Activated CD4-positive, alpha-beta T cell treated with anti-CD3 and anti-CD28 coated beads for 48 hours (primary cell): Measurements from ENCODE around the gene N4BP2.

Source experiments
- DNase-seq: peaks from one replicate; pipeline ENCODE4 v3.0.0-alpha.2; 2020

Gene N4BP2

GRCh38 chr4:40164459-40164858, 107.8 kb downstream of the N4BP2 start:
- DNase-seq, result no peak

GRCh38 chr4:40165916-40166315, 109.3 kb downstream of the N4BP2 start:
- no peak for DNase-seq

- no peak for DNase-seq
Measured at GRCh38 chr4:40168070-40168469, 111.4 kb downstream of the N4BP2 start.

GRCh38 chr4:40170588-40170987, 113.9 kb downstream of the N4BP2 start:
- no peak for DNase-seq

- DNase-seq, result no peak
Measured at GRCh38 chr4:40173470-40173875, 116.8 kb downstream of the N4BP2 start.

GRCh38 chr4:40176602-40177001, 120.0 kb downstream of the N4BP2 start:
- DNase-seq, result no peak

- no peak for DNase-seq
Measured at GRCh38 chr4:40177591-40177990, 120.9 kb downstream of the N4BP2 start.

GRCh38 chr4:40178672-40179071, 122.0 kb downstream of the N4BP2 start:
- no peak for DNase-seq

GRCh38 chr4:40179360-40179759, 122.7 kb downstream of the N4BP2 start:
- DNase-seq, result no peak

- DNase-seq, result no peak
Measured at GRCh38 chr4:40180356-40180755, 123.7 kb downstream of the N4BP2 start.

GRCh38 chr4:40182001-40182400, 125.4 kb downstream of the N4BP2 start:
- no peak for DNase-seq

- DNase-seq, result no peak
Measured at GRCh38 chr4:40182954-40183353, 126.3 kb downstream of the N4BP2 start.

GRCh38 chr4:40183615-40184411, 127.2 kb downstream of the N4BP2 start:
- DNase-seq, result no peak

- DNase-seq, result no peak
Measured at GRCh38 chr4:40185830-40186664, 129.4 kb downstream of the N4BP2 start.

- DNase-seq, result no peak
Measured at GRCh38 chr4:40186665-40187014, 130.0 kb downstream of the N4BP2 start.

GRCh38 chr4:40187386-40187906, 130.8 kb downstream of the N4BP2 start:
- peak; percentile 53 for DNase-seq

GRCh38 chr4:40190019-40190418, 133.4 kb downstream of the N4BP2 start:
- DNase-seq, result no peak

GRCh38 chr4:40190465-40190864, 133.8 kb downstream of the N4BP2 start:
- no peak for DNase-seq

GRCh38 chr4:40190880-40191815, 134.5 kb downstream of the N4BP2 start:
- no peak for DNase-seq

GRCh38 chr4:40192114-40193015, 135.7 kb downstream of the N4BP2 start:
- DNase-seq, result no peak

- no peak for DNase-seq
Measured at GRCh38 chr4:40193016-40193571, 136.4 kb downstream of the N4BP2 start.
